ENCODE measurements around the gene PDCD4.

PDCD4 gene

DNA sequence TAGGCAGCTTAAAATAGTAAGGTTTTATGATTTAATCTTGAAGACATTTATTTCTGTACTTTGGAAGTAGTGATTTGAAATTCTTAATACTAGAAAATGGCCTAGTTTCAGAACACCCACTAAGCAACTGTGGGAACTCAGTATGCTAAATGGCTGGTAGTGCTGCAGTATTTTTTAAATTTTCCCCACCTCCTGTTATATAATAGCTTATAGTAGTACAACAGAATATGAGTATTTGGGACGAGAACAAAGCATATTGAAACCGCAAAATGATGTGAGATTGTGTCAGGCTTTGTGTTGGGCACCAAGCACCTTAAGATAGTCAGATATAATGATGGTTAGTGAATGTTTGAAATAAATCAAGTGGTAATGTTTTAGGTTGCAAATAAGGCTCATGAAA is 55.7 kb downstream of the PDCD4 start:
- DNase-seq: no peak

DNA sequence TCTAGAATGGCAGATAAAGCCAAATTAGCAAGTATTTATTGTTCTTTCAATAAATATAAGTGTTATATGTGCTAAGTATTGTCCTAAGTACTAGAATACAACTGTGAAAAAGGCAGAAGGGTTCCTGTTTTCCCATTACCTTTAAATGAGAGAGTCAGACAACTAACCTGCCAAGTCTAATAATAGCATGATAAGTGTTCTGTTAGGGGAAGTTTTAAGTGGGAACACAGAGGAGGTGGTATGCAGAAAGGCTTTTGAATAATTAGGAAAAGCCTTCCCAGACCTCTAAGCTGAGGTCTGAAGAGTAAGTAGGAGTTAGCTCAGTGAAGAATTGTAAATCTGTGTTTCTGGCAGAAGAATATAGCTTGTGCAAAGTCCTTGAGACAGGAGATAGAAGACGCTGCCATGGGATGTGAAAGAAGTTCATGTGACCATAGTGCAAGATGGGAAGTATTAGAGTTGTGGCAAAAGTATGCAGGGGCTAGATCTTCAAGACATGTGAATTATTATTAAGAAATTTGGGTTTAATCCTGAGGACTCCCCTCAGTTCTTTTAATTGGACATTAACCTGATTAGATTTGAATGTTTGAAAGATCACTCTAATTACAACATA is 60.1 kb downstream of the PDCD4 start:
- DNase-seq: no peak

DNA sequence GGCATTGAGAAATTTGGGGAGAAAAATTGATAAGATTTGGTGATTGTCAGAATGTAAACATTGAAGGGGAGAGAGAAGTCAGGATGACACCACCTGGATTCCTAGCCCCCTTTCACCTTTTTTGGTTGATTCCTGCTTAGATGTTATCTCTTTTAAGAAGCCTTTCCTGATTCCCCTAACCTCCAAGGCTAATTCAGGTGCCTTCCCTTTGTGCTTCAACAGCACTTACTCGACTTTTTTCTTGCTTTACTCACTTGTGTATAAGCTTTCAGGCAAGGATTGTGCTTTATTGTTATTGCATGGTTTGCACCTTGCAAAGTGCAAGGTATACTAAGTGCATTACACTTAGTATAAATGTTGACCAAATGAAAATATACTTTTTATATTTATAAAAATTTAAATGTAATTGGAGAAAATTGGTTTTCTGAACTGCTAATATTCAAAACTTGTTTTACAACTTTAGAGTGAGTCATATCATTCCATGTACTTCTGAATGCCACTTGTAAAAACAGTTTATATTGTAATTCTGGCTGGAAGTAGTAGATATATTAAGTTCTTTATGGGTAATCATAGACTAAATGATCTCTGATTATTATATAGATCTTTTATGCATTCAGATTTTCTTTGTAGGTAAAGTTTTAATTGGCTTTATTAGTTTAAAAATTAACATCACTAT is 60.9 kb downstream of the PDCD4 start:
- no peak for DNase-seq

DNA sequence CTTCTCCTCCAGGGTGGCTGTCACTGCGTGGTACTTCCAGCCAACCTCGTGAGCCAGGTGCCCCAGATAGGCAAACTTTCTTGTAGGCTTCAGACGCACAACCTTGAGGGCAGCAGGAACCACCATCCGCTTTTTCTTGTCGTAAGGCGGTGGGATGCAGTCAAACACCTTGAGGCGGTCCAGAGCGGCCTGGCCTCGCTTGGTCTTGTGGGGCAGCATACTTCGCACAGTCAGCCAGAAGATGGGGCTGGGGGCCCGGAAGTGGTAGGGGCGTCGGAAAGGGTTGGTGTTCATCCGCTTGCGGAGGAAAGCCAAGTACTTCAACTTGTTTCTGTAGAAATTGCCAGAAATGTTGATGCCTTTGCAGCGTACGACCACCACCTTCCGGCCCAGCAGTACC is 65.0 kb downstream of the PDCD4 start:
- DNase-seq: no peak

DNA sequence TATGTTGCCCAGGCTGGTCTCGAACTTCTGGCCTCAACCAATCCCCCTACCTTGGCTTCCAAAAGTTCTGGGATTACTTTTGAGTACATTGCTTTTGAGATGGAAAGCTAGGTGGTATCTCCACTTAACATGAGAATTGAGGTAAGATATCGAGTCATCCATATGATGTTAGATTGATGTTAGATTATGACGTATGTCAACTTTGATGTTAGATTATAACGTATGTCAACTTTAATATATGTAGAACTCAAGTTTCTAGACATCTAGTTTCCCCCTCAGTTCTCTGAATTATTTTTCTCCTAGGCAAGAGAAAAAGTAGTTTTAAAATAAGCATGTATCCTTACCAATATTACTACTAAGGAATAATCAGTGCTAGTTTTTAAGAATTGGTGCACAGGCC is 67.7 kb downstream of the PDCD4 start:
- no peak for DNase-seq

DNA sequence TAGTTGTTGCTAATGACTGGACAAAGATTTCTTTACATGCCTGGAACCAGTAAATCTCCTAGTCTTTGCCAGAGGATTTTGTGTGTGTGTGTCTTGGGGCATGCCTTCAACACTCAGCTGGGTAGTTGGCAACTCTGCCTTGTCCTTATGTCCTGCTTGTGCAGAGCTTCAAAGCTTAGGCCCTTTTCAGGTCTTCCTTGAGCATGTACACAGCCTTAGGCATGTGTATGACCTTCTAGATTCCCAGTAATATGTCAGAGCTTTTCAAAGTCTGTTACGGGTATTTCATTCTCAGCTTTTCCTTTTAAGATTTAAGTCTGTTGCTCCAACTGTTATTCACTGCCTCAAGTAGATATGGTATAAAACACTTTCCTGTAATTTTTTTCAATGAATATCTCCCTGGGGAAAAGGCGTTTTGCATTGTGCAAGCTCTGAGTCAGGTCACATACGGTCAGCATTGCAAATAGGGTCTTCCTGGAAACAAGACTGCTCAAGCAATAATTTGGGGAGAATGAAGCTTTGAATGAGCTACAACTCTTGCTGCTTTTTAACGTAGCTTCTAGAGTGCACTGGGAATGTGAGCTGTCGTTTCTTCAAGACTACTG is 73.2 kb downstream of the PDCD4 start:
- DNase-seq: no peak

DNA sequence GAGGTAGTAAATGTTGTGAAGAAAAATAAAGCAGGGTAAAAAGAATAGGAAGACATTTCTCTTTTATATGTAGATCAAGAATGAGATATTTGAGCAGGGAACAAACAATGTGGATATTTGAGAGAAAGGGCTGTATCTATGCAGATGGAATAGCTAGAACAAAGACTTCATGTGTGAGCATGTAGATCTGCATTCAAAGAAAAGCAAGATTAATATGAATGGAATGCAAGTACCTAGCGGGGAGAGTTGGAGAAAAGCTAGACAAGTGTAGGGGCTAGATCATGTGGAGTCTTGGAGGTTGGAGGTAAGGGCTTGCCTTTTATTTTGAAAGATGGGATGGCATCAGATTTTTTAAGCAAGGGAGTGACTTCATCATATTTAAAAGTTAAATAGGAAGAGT is 74.8 kb downstream of the PDCD4 start:
- DNase-seq: no peak

DNA sequence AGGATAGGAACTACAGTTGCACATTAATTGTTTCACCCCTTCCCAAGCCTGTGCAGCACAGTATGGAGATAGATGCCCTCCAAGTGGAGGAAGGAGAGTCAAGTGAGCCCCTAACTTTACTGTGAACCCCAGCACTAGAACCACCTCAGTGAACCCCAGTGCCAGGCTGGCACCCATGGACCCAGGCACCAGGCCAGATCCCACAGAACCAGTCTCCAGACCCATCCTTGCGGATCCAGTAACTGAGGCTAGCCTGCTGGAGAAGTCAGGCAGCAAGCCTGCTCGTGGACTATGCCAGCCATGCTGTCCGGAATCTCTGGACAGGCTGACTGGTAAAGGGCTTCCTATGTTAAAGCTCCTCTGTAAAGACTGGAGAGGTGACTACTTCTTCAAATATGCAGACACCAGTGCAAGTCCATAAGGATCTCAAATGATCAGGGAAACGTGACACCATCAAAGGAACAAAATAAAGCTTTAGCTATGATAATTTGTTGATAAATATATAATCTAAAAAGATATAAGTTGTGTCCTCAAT is 75.4 kb downstream of the PDCD4 start:
- no peak for DNase-seq
